GM12891 (cell line): ENCODE measurements around the gene NKX2-3.

ENCODE experiments used
- POLR2A ChIP-seq: IDR thresholded peaks from 2 replicates; pipeline ENCODE4 v1.6.1; 2011; ENCODE audit warnings: low read depth, low read length, control low read depth
- POLR2AphosphoS5 ChIP-seq: IDR thresholded peaks from 2 replicates; pipeline ENCODE4 v1.6.1; 2011; ENCODE audit warnings: low read depth, low read length, control low read depth
- POU2F2 ChIP-seq: IDR thresholded peaks from 2 replicates; pipeline ENCODE4 v1.6.1; 2011; ENCODE audit warnings: low read depth, mild to moderate bottlenecking, control low read depth, low read length, moderate library complexity
- SPI1 ChIP-seq: IDR thresholded peaks from 2 replicates; pipeline ENCODE4 v1.6.1; 2011; ENCODE audit warnings: low read depth, low read length, control low read depth
- TAF1 ChIP-seq: IDR thresholded peaks from 2 replicates; pipeline ENCODE4 v1.6.1; 2011; ENCODE audit warnings: low read depth, low read length, control low read depth

DNA sequence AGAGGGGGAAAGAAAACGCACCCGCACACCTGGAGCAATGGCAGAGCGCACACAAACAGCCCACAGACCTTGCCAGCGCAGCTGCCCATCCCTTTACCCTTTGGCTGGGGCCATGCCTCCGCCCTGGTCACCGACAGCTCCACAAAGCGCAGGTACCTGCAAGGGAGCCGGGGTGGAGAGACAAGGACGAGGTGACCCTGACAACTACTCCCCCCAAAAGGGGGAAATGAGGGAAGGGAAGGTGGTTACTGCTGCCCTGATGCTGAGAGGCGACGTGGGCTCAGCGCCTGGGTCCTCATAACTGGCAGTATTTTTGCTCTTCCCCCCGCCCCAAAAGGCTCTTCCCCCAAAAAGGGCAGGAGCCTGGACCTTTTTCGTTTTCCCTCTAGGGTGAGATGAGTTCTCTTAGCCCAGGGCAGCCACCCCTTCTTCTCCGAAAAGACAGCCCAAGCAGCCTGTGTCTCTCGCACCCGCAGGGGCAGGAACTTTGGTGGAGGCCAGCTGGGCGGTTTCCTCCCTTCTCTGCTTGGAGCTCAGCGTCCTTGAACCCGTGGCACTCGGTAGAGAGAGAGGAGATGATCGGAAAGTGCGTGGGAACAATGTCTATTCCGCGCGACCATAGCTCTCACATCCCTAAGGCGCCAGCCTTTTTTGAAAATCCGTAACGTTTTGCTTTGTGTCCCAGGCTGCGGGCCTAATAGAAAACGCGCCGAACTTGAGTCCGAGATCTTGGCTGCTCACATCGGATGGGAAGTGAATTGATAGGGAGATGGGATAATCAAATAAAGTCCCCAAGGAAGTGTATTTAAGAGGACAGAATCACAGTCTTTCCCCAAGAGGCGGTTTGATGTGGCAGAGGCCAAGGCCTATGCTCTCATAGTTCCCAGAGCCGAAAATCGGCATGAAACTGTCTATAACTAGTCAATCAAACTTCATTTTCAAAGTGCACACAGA, 1.0 kb downstream of the NKX2-3 start:
- no peak for TF ChIP-seq POLR2AphosphoS5
- TF ChIP-seq POLR2A: no peak
- TF ChIP-seq TAF1: no peak
- no peak for TF ChIP-seq POU2F2
- no peak for TF ChIP-seq SPI1
